Measurements from ENCODE around the gene SP6.

SP6 gene

DNA sequence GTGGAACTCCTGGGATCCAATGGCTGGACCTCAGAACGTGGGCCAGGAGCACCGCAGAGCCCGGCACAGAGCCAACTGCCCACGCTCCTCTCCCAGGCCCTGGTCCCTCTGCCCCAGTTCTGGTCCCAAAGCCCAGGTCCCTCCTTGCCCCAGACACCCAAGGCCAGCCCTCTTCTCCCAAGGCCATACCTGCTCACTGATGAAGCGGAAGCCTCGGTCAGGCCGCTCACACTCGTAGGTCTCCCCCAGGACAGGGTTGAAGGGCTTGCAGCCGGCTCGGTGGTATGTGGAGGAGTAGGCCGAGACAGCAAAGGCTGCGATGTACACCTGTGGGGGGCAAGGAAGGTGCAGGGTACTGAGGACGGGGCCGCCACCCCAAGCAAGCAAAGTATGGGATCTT lies 37.9 kb downstream of the SP6 start:
- H3K27ac ChIP-seq (replicated peaks), result no peak overlapping the region
- H3K4me3 ChIP-seq (replicated peaks; ENCODE audit: insufficient read depth, low read length), result no peak overlapping the region
- TF ChIP-seq, protein P1, sequence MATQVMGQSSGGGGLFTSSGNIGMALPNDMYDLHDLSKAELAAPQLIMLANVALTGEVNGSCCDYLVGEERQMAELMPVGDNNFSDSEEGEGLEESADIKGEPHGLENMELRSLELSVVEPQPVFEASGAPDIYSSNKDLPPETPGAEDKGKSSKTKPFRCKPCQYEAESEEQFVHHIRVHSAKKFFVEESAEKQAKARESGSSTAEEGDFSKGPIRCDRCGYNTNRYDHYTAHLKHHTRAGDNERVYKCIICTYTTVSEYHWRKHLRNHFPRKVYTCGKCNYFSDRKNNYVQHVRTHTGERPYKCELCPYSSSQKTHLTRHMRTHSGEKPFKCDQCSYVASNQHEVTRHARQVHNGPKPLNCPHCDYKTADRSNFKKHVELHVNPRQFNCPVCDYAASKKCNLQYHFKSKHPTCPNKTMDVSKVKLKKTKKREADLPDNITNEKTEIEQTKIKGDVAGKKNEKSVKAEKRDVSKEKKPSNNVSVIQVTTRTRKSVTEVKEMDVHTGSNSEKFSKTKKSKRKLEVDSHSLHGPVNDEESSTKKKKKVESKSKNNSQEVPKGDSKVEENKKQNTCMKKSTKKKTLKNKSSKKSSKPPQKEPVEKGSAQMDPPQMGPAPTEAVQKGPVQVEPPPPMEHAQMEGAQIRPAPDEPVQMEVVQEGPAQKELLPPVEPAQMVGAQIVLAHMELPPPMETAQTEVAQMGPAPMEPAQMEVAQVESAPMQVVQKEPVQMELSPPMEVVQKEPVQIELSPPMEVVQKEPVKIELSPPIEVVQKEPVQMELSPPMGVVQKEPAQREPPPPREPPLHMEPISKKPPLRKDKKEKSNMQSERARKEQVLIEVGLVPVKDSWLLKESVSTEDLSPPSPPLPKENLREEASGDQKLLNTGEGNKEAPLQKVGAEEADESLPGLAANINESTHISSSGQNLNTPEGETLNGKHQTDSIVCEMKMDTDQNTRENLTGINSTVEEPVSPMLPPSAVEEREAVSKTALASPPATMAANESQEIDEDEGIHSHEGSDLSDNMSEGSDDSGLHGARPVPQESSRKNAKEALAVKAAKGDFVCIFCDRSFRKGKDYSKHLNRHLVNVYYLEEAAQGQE (IDR thresholded peaks at IDR 0.05; ENCODE audit: insufficient replicate concordance, low read depth), result no peak
- TF ChIP-seq SPI1 (IDR thresholded peaks at IDR 0.05; ENCODE audit: borderline replicate concordance, low read depth), result no peak
- TF ChIP-seq POLR2AphosphoS5 (IDR thresholded peaks at IDR 0.05; ENCODE audit: low read depth), result no peak
- no peak for TF ChIP-seq GABPA (IDR thresholded peaks at IDR 0.05; ENCODE audit: low read depth)
- TF ChIP-seq, protein P2, sequence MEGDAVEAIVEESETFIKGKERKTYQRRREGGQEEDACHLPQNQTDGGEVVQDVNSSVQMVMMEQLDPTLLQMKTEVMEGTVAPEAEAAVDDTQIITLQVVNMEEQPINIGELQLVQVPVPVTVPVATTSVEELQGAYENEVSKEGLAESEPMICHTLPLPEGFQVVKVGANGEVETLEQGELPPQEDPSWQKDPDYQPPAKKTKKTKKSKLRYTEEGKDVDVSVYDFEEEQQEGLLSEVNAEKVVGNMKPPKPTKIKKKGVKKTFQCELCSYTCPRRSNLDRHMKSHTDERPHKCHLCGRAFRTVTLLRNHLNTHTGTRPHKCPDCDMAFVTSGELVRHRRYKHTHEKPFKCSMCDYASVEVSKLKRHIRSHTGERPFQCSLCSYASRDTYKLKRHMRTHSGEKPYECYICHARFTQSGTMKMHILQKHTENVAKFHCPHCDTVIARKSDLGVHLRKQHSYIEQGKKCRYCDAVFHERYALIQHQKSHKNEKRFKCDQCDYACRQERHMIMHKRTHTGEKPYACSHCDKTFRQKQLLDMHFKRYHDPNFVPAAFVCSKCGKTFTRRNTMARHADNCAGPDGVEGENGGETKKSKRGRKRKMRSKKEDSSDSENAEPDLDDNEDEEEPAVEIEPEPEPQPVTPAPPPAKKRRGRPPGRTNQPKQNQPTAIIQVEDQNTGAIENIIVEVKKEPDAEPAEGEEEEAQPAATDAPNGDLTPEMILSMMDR (IDR thresholded peaks at IDR 0.05; ENCODE audit: insufficient read depth, low read length), result no peak
- no peaks in the 10 kb centered on the region for H3K27me3 ChIP-seq (ENCODE audit: insufficient read depth, poor library complexity, severe bottlenecking)
- DNase-seq (ENCODE audit: low read depth in 1 of 2, low spot score in 1 of 2), result no peak

DNA sequence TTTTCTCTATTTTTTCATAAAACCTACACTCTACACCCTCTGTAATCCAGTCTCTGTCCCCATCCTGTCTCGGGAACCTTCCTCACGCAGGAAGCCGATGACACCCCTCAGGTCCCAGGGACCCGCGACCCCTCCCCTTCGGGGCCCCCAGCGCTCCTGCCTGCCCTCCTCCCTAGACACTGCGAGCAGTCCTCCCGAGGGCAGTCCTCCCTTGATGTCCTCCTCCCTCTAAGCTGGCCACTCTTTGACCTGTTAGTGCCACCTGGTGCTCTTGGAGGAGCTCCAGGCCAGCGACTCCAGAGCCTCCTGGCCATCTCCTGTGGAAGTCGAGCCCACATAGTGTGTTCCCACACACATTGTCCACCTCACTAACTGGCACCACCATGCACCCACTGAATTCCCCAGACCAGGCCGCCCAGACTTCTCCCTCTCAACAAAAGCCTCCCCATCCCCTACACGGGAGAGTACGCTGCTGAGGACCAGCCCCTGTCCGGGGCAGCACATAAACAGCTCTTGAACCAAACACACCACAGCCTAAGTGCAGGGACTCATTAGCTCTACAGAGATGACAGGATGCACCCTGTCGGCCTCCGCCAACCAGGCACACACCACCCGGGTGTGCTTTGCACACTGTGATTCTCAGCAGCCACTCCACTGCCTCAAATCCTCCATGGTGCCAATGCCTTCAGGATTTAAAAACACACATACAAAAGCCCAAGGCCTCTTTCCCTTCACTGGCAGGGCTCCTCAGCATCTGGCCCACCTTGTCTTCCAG lies 38.6 kb downstream of the SP6 start:
- Histone ChIP-seq H3K27me3 (ENCODE audit: insufficient read depth, poor library complexity, severe bottlenecking) (no peaks in the 10 kb centered on the region), H3K27ac (replicated peaks) (no peak overlapping the region), H3K4me3 (replicated peaks; ENCODE audit: insufficient read depth, low read length) (no peak overlapping the region)
- TF ChIP-seq GABPA (IDR thresholded peaks at IDR 0.05; ENCODE audit: low read depth) (no peak), SPI1 (IDR thresholded peaks at IDR 0.05; ENCODE audit: borderline replicate concordance, low read depth) (no peak), POLR2AphosphoS5 (IDR thresholded peaks at IDR 0.05; ENCODE audit: low read depth) (no peak)
- TF ChIP-seq, protein P1 (IDR thresholded peaks at IDR 0.05; ENCODE audit: insufficient replicate concordance, low read depth), result no peak
- TF ChIP-seq, protein P2 (IDR thresholded peaks at IDR 0.05; ENCODE audit: insufficient read depth, low read length), result no peak
- DNase-seq (ENCODE audit: low read depth in 1 of 2, low spot score in 1 of 2), result no peak

DNA sequence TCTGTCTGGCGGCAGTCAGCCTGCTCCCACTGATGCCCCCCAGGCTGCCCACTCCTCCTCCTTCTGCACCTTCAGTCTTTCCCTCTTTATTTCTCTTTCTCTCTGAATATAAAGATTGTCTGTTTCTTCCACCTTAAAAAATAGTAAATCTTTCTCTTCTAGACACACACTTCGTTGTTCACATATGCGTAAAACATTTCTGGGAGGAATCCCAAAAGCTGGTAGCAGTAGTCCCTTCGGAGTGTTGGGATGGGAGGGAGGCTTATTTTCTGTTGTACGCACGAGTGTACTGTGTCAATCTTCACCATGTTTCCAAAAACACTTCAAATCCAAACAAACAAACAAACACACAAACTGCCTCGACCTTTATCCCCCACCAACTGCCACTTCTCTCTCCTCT lies 39.3 kb downstream of the SP6 start:
- no peak for DNase-seq (ENCODE audit: low read depth in 1 of 2, low spot score in 1 of 2)
- no peaks in the 10 kb centered on the region for H3K27me3 ChIP-seq (ENCODE audit: insufficient read depth, poor library complexity, severe bottlenecking)
- no peak overlapping the region for H3K4me3 ChIP-seq (replicated peaks; ENCODE audit: insufficient read depth, low read length)
- no peak overlapping the region for H3K27ac ChIP-seq (replicated peaks)
- TF ChIP-seq GABPA (IDR thresholded peaks at IDR 0.05; ENCODE audit: low read depth) (no peak), SPI1 (IDR thresholded peaks at IDR 0.05; ENCODE audit: borderline replicate concordance, low read depth) (no peak), POLR2AphosphoS5 (IDR thresholded peaks at IDR 0.05; ENCODE audit: low read depth) (no peak)
- TF ChIP-seq, protein P2 (IDR thresholded peaks at IDR 0.05; ENCODE audit: insufficient read depth, low read length), result no peak
- TF ChIP-seq, protein P1 (IDR thresholded peaks at IDR 0.05; ENCODE audit: insufficient replicate concordance, low read depth), result no peak
